Skin epidermis (tissue), 12 donors: ENCODE results near the gene SAMHD1.

Experiments used
- H3K27ac ChIP-seq, 21 experiments: fragments of 200-600 bp; sonication (generic) in 11 of 21; one replicate each; pipeline ENCODE4 v1.5.0; 2020; ENCODE audit warnings: mild to moderate bottlenecking in 3 of 21, inconsistent platforms in 2 of 21, moderate library complexity in 2 of 21
- H3K4me3 ChIP-seq, 7 experiments: fragments of 200-600 bp; sonication (generic) in 2 of 7; one replicate each; pipeline ENCODE4 v1.5.0; 2020; ENCODE audit warnings: inconsistent platforms in 2 of 7, mild to moderate bottlenecking in 2 of 7, moderate library complexity in 1 of 7

SAMHD1 gene

DNA sequence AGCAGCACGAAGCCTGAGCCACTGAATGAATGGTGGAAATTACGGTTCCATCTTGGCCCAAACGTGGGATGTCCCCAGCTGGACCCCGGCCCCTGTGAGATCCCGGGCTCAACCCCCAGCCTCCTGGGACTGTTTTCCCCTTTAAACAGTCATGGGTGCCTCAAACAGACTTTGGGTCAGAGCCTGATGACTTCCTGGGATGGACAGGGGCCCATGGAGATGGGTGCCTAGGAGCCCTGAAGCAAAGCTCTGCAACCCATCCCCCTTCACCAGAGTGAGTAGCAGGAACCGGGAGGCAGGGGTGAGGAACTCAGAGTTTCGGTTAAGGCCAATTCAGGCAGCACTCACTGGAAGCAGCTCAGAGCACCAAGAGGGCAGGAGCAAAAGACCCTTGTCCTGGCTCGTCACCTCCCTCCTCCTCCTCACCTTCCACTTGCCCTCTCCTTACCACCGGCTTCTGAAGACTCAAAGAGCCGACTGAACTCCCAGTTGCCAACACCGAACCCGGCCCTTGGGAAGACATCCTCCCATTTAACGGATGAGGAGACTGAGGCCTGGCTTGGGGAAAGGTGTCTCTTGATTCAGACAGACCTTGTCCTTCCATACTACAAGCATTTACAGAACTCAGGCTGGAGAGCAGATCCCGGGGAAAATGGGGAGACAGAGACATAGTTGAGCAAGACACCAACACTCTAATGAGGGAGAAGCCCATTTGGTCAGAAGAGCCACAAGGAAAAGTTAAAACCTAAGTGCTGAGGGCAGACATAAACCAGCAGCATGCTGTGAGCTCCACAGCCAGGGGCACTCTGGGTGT, 90.5 kb downstream of the SAMHD1 start:
- Histone ChIP-seq H3K4me3 (peak overlapping the region; percentile 2 to 69 (median 46)), H3K27ac (peak overlapping the region in 16 of 21 experiments; percentile 13 to 88 (median 78))

GRCh38 chr20:36860339-36860738, 91.2 kb downstream of the SAMHD1 start:
- peak overlapping the region in 4 of 21 experiments; percentile 12 to 58 (median 27) for H3K27ac ChIP-seq

DNA sequence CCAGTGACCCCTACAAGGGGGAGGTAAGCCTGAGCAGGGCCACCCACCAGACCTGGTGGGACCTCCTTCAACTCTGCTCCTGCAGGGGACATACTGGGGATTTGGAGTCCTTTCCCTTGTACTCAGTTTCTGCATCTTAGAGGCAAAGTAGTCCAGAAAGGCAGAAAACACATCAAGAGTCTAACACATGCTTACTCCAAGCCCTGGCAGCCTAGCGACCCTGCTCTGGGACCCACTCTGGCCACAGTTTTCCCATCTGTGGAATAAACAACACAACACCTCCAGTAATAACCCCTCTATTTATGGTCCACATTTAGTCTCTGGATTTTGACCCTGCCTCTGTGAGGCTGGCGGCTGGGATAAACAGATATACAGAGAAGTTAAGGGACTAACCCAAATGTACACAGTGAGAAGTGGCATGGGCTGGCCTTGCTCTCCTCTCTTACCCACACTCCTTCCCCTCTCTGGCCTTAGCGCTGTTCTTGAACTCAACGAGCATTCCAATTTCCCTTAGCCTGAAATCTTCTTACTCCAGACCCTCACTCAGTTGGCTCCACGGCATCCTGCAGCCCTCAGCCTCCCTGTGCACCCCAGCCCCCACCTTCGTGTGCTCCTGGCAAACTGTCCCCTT, 91.7 kb downstream of the SAMHD1 start:
- Histone ChIP-seq H3K27ac (peak overlapping the region in 3 of 21 experiments; percentile 3 to 58 (median 25)), H3K4me3 (no peak overlapping the region)

More at GRCh38 chr20:36860339-36860738, 91.2 kb downstream of the SAMHD1 start:
- H3K4me3 ChIP-seq, result no peak overlapping the region

GRCh38 chr20:36859282-36859555, 92.3 kb downstream of the SAMHD1 start:
- no peak overlapping the region for H3K27ac ChIP-seq
- H3K4me3 ChIP-seq, result no peak overlapping the region

DNA sequence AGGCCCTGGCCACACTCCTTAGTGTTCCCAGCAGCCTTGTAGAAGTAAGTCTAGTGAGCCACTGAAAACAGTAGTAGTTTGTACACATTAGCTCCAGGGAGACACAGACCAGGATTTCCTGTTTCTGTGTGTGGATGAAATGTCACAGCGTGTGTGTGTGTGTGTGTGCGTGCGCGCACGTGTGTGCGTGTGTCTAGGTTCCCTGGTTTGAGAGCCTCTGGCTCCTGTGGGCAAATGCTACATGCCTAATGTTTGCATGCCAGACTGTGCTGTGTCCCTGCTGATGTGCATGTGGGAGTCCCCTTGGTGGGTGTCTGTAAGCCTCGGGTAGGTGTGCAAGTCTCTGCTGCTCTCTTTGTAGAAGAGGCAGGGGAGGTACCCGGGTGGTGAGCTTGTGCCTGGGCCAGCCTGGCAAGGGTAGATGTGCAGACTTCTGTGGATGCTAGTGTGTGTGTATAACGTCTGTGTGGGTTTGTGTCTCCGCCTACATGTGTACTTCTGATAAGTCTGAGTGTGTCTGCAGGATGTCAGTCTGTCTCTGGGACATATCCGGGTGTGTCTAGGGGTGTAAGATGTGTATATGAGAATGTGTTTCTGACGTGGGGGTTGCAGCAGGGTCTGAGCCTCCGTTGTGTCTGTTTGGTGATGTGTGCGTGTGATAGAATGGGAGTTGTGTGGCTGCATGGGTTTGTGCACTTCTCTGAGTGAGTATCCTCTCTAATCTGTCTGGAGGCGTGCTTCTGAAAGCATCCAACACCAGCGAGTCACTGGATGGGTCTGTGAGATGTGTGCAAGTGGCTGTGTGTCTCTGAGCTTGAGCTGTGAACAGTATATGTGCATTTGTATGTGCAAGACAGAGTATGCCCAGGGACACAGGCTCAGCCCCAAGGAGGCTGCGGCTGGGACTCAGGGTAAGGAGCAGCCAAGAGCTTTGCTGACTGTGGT, 94.5 kb downstream of the SAMHD1 start:
- Histone ChIP-seq H3K4me3 (no peak overlapping the region), H3K27ac (peak overlapping the region in 15 of 21 experiments; percentile 0 to 81 (median 45))

- Histone ChIP-seq H3K4me3 (no peak overlapping the region), H3K27ac (peak overlapping the region in 16 of 21 experiments; percentile 0 to 81 (median 48))
These were observed 95.3 kb downstream of the SAMHD1 start for GRCh38 chr20:36856195-36856594.

- H3K4me3 ChIP-seq, result no peak overlapping the region
- H3K27ac ChIP-seq, result peak overlapping the region in 14 of 21 experiments; percentile 0 to 81 (median 51)
These were observed 96.3 kb downstream of the SAMHD1 start for GRCh38 chr20:36855241-36855657.

- Histone ChIP-seq H3K27ac (peak overlapping the region in 15 of 21 experiments; percentile 0 to 81 (median 47)), H3K4me3 (no peak overlapping the region)
These were observed 96.9 kb downstream of the SAMHD1 start for GRCh38 chr20:36854348-36855240.

GRCh38 chr20:36852187-36852586, 99.3 kb downstream of the SAMHD1 start:
- H3K4me3 ChIP-seq, result no peak overlapping the region

GRCh38 chr20:36851490-36851889, 100.0 kb downstream of the SAMHD1 start:
- Histone ChIP-seq H3K27ac (peak overlapping the region in 12 of 21 experiments; percentile 31 to 88 (median 71)), H3K4me3 (no peak overlapping the region)

More at GRCh38 chr20:36852187-36852586, 99.3 kb downstream of the SAMHD1 start:
- H3K27ac ChIP-seq, result peak overlapping the region in 16 of 21 experiments; percentile 0 to 88 (median 68)

DNA sequence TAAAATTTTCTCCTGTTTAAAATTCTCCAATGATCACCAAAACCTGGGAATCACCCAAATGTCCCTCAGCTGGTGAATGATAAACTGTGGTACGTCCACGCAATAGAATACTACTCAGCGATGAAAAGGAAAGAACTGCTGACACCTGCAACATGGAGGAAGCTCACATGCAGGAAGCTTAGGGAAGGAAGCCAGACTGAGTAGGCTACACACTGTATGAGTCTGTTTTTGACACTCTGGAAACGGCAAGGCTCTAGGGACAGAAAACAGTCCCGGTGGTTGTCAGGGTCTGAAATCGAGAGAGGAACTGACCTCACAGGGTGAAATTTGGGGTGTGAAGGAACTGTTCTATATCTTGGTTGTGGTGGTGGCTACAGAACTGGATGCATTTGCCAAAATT, 100.7 kb downstream of the SAMHD1 start:
- Histone ChIP-seq H3K27ac (no peak overlapping the region), H3K4me3 (no peak overlapping the region)

- Histone ChIP-seq H3K27ac (peak overlapping the region in 7 of 21 experiments; percentile 11 to 66 (median 29)), H3K4me3 (no peak overlapping the region)
These were observed 102.0 kb downstream of the SAMHD1 start for GRCh38 chr20:36849333-36850065.

- Histone ChIP-seq H3K27ac (peak overlapping the region in 15 of 21 experiments; percentile 1 to 80 (median 41)), H3K4me3 (no peak overlapping the region)
These were observed 102.8 kb downstream of the SAMHD1 start for GRCh38 chr20:36848677-36849076.

DNA sequence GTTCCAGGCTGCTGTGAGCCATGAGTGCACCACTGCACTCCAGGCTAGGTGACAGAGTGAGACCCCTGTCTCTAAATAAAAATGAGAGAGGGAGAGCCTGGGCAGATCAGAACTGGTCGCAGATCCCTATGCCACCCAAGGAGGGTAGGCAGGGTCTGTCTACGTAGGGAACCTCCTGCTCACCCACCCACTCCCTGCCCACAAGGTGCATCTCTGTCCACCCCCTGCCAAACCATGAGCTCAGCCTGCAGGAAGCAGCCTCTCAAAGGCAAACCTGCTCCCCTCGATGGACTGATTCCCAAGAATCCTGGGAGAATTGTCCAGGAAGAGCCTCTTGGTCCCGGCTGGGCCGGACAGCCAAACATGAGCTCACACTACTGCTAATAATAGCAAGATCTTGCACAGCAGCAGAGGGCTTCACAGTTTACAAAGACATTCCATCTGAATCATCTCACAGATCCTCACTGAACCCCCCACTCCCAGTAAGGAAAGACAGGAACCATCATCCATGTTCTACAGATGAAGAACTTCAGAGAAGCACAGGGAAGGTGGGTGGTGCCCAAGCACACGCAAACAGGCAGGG, 103.3 kb downstream of the SAMHD1 start:
- Histone ChIP-seq H3K4me3 (no peak overlapping the region), H3K27ac (peak overlapping the region in 15 of 21 experiments; percentile 1 to 80 (median 41))

DNA sequence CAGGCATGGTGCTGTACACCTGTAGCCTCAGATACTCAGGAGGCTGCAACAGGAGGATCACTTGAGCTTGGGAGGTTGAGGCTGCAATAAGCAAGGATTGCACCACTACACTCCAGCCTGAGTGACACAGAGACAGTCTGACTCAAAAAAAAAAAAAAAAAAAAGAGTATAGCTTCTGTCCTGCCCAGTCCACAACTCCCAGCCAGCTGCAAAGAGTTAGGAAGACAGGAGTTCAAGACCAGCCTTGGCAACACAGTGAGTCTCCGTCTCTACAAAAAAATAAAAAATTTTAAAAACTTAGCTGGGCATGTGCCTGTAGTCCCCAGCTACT, 103.8 kb downstream of the SAMHD1 start:
- Histone ChIP-seq H3K4me3 (no peak overlapping the region), H3K27ac (peak overlapping the region in 15 of 21 experiments; percentile 15 to 80 (median 61))

- peak overlapping the region in 14 of 21 experiments; percentile 9 to 81 (median 62) for H3K27ac ChIP-seq
- H3K4me3 ChIP-seq, result no peak overlapping the region
These were observed 104.3 kb downstream of the SAMHD1 start for GRCh38 chr20:36847009-36847709.

DNA sequence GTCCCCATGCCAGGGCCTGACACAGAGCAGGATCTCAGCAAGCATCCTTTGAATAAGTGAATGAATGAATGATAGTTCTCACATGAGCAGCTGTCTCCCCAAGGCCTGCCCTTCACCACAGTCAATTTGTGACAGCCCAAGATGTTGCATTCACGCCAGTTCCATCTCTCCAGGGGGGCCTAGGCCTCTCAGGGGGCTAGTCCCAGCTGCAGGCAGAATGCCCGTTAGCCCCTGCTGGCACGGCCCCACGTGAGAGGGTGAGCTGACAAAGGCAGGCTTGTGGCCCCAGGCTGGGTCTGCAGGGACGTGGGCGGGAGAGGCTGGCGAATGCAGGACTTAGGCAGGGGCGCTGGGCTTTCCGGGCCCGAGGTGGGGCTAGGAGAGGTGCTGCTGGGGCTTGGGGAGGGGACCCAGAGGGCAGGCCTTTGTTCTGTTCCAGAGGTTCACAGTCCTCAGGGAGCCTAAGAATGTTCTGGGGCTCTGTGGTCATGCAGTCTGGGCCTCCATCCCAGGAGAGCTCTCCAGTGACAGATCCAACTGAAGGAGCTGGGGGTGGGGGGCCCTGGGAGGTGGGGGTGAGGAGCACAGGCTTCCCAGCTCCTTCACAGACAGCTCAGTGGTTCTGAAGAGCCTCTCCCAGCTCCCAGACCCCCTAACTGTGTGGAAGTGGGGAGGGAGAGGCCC, 106.1 kb downstream of the SAMHD1 start:
- no peak overlapping the region for H3K4me3 ChIP-seq
- H3K27ac ChIP-seq, result peak overlapping the region in 16 of 21 experiments; percentile 18 to 81 (median 56)
